Stimulated activated CD8-positive, alpha-beta memory T cell treated with anti-CD3 and anti-CD28 coated beads, Interleukin-7, amount 100 ng/mL, for 24 hours (primary cell): ENCODE data around the gene CREB3L1.

Experiments used
- DNase-seq: peaks from one replicate; pipeline ENCODE4 v3.0.0-alpha.2; 2020; ENCODE audit warnings: low read depth

Gene CREB3L1

GRCh38 chr11:46327829-46328228, 50.4 kb downstream of the CREB3L1 start:
- no peak for DNase-seq

- DNase-seq: no peak
Measured at GRCh38 chr11:46330154-46330553, 52.7 kb downstream of the CREB3L1 start.

- DNase-seq: no peak
Measured at GRCh38 chr11:46330563-46331281, 53.3 kb downstream of the CREB3L1 start.

GRCh38 chr11:46331282-46331984, 54.0 kb downstream of the CREB3L1 start:
- DNase-seq: no peak

GRCh38 chr11:46332093-46332567, 54.7 kb downstream of the CREB3L1 start:
- DNase-seq: no peak

GRCh38 chr11:46332568-46333393, 55.3 kb downstream of the CREB3L1 start:
- DNase-seq: no peak

GRCh38 chr11:46333394-46333947, 56.0 kb downstream of the CREB3L1 start:
- no peak for DNase-seq

GRCh38 chr11:46334211-46334610, 56.7 kb downstream of the CREB3L1 start:
- DNase-seq: no peak

GRCh38 chr11:46335271-46335670, 57.8 kb downstream of the CREB3L1 start:
- no peak for DNase-seq

GRCh38 chr11:46335890-46336562, 58.6 kb downstream of the CREB3L1 start:
- no peak for DNase-seq

- no peak for DNase-seq
Measured at GRCh38 chr11:46336563-46337180, 59.2 kb downstream of the CREB3L1 start.

- DNase-seq: no peak
Measured at GRCh38 chr11:46337626-46338345, 60.3 kb downstream of the CREB3L1 start.

GRCh38 chr11:46338636-46338987, 61.1 kb downstream of the CREB3L1 start:
- no peak for DNase-seq

- DNase-seq: no peak
Measured at GRCh38 chr11:46338988-46339666, 61.7 kb downstream of the CREB3L1 start.

GRCh38 chr11:46339816-46340215, 62.4 kb downstream of the CREB3L1 start:
- no peak for DNase-seq

- no peak for DNase-seq
Measured at GRCh38 chr11:46341454-46341853, 64.0 kb downstream of the CREB3L1 start.

- DNase-seq: no peak
Measured at GRCh38 chr11:46342239-46342638, 64.8 kb downstream of the CREB3L1 start.

GRCh38 chr11:46343520-46343919, 66.1 kb downstream of the CREB3L1 start:
- no peak for DNase-seq

- DNase-seq: no peak
Measured at GRCh38 chr11:46345131-46345597, 67.7 kb downstream of the CREB3L1 start.

- no peak for DNase-seq
Measured at GRCh38 chr11:46345881-46346484, 68.5 kb downstream of the CREB3L1 start.
